T47D (cell line): ENCODE results near the gene MARK1.

Experiments
- DNase-seq, 2 experiments: peaks; one replicate each; pipeline versions ENCODE4 v3.0.0 to v3.0.0-alpha.2; 2011 to 2012; ENCODE audit warnings: low read depth in 1 of 2, low spot score in 1 of 2
- JUND ChIP-seq: IDR thresholded peaks from 2 replicates; pipeline ENCODE4 v1.6.1; 2012; ENCODE audit warnings: low read depth
- in situ Hi-C: cut with HindIII; loops from 2 replicates; pipeline ENCODE4 v1.10.0; 2016; ENCODE audit warnings: low sequenced_read_pairs, low pct_unique_long_range_greater_than_20kb

The MARK1 gene

GRCh38 chr1:220550811-220551399, 23.0 kb downstream of the MARK1 start:
- no peak for TF ChIP-seq JUND
- in situ Hi-C loops, result no loop called here
- no peak for DNase-seq

GRCh38 chr1:220551718-220552117, 23.8 kb downstream of the MARK1 start:
- no peak for TF ChIP-seq JUND
- no peak for DNase-seq
- in situ Hi-C loops, result no loop called here

GRCh38 chr1:220552672-220553260, 24.8 kb downstream of the MARK1 start:
- in situ Hi-C loops, result no loop called here

GRCh38 chr1:220556641-220557040, 28.7 kb downstream of the MARK1 start:
- DNase-seq, result no peak
- in situ Hi-C loops, result no loop called here
- no peak for TF ChIP-seq JUND

More at GRCh38 chr1:220552672-220553260, 24.8 kb downstream of the MARK1 start:
- TF ChIP-seq JUND, result no peak
- DNase-seq, result no peak

GRCh38 chr1:220563564-220563963, 35.6 kb downstream of the MARK1 start:
- in situ Hi-C loops, result no loop called here
- no peak for TF ChIP-seq JUND
- no peak for DNase-seq

GRCh38 chr1:220564216-220564615, 36.3 kb downstream of the MARK1 start:
- no peak for DNase-seq
- in situ Hi-C loops, result no loop called here
- TF ChIP-seq JUND, result no peak

- in situ Hi-C loops, result no loop called here
- DNase-seq, result peak in 1 of 2 experiments; percentile 17
- TF ChIP-seq JUND, result no peak
Measured at GRCh38 chr1:220565670-220566069, 37.7 kb downstream of the MARK1 start.

- DNase-seq, result no peak
- in situ Hi-C loops, result no loop called here
Measured at GRCh38 chr1:220566869-220567268, 38.9 kb downstream of the MARK1 start.

GRCh38 chr1:220572416-220572815, 44.5 kb downstream of the MARK1 start:
- in situ Hi-C loops, result no loop called here
- no peak for TF ChIP-seq JUND
- DNase-seq, result no peak

More at GRCh38 chr1:220566869-220567268, 38.9 kb downstream of the MARK1 start:
- no peak for TF ChIP-seq JUND

GRCh38 chr1:220573836-220574235, 45.9 kb downstream of the MARK1 start:
- TF ChIP-seq JUND, result no peak
- in situ Hi-C loops, result no loop called here
- DNase-seq, result no peak

GRCh38 chr1:220575718-220576497, 48.0 kb downstream of the MARK1 start:
- no peak for TF ChIP-seq JUND
- in situ Hi-C loops, result no loop called here
- no peak for DNase-seq

GRCh38 chr1:220577926-220578325, 50.0 kb downstream of the MARK1 start:
- no peak for DNase-seq
- TF ChIP-seq JUND, result no peak
- in situ Hi-C loops, result no loop called here

GRCh38 chr1:220579317-220579716, 51.4 kb downstream of the MARK1 start:
- TF ChIP-seq JUND, result no peak
- in situ Hi-C loops, result no loop called here
- DNase-seq, result no peak
